Measurements from ENCODE around the gene E2F1. TPM values are rescaled to one million over a fixed set of nuclear protein-coding genes. Genes with fewer than 3 reads are reported as not detected.

Gene E2F1
- total and polyA plus RNA-seq, 2 donors (not counting 3 experiments of a cell fraction or from before 2014, with no cell fraction given): 20.7 to 29.6 TPM

DNA sequence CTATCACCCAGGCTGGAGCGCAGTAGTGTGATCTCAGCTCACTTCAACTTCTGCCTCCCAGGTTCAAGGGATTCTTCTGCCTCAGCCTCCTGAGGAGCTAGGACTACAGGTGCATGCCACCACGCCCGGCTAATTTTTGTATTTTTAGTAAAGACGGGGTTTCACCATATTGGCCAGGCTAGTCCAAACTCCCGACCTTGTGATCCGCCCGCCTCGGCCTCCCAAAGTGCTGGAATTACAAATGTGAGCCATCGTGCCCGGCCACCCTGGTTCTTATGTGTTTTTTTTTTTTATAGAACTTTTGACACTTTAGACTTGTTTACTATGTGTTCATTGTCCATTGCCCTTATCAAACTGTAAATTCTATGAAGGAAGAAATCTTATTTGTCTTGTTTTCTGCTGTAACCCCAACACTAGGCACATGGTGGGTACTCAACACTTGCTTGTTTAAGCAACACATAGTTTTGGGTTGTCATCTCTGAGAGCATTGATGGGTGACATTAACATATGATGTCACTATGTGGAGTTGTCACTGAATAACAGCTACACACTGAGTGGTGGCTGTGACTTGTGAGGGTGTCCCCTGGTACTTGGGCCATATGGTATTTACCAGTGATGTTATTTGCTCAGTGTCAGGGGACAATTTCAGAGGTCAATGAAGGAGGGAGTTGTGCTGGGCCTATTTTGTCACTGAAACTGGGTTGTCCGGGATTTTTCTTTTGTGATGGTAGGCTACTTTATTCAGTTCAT, 35.4 kb upstream of the E2F1 start:
- Histone ChIP-seq H2AFZ (ENCODE audit: low read depth, low read length) (no peak overlapping the region), H3K4me3 (replicated peaks in 1 of 3; ENCODE audit: insufficient read depth in 1 of 3, low read depth in 1 of 3, low read length in 3 of 3) (no peak overlapping the region), H3K4me2 (ENCODE audit: insufficient read depth, low read length) (no peak overlapping the region), H3K27ac (ENCODE audit: insufficient read depth, low read depth, low read length) (no peak overlapping the region), H3K27me3 (ENCODE audit: control insufficient read depth in 2 of 2, insufficient read depth in 2 of 2, low read length in 2 of 2) (no peaks in the 10 kb centered on the region), H3K9me3 (replicated peaks; ENCODE audit: control insufficient read depth, insufficient read depth, low read length) (no peaks in the 10 kb centered on the region), H3K9ac (replicated peaks; ENCODE audit: extremely low read depth, insufficient read depth, low read length) (no peak overlapping the region), H3K4me1 (ENCODE audit: control insufficient read depth, extremely low read depth, insufficient read depth, low read length) (peaks cover 2% of the 10 kb centered on the region), H3K36me3 (ENCODE audit: control insufficient read depth in 2 of 2, extremely low read depth in 1 of 2, insufficient read depth in 2 of 2, low read length in 2 of 2) (no peaks in the 10 kb centered on the region), H3K79me2 (ENCODE audit: control insufficient read depth, insufficient read depth, low read length) (no peaks in the 10 kb centered on the region), H3K9me1 (replicated peaks; ENCODE audit: control insufficient read depth, extremely low read depth, insufficient read depth, low read length) (no peaks in the 10 kb centered on the region), H4K20me1 (replicated peaks; ENCODE audit: control insufficient read depth, extremely low read depth, insufficient read depth, low read length) (no peaks in the 10 kb centered on the region)
- CTCF ChIA-PET: interaction anchor here (1.5 to 2.5 kb wide), 2 partner anchors 11 to 54 kb away, joined by 4 to 9 read pairs; partner anchors contain the start of gene ZNF341
- intact Hi-C loops (cut with micrococcal nuclease): no loop called here
- DNase-seq (ENCODE audit: low read depth, low spot score) (no peak), FAIRE-seq (no peak)
- POLR2A ChIA-PET: no interaction called here
- BruUV-seq (replicated peaks): no TSS peak
- dilution Hi-C loops (cut with MboI; ENCODE audit: extremely low pct_ligation_motif_present, low sequenced_read_pairs): no loop called here
- no peak for TF ChIP-seq CTCF (IDR thresholded peaks at IDR 0.05; ENCODE audit: extremely low read depth in 1 of 2, insufficient read depth in 1 of 2, low read depth in 1 of 2, low read length in 2 of 2)
- TF ChIP-seq POLR2AphosphoS5 (IDR thresholded peaks at IDR 0.05; ENCODE audit: insufficient read depth, low read depth, low read length): no peak
- TF ChIP-seq, protein P1, sequence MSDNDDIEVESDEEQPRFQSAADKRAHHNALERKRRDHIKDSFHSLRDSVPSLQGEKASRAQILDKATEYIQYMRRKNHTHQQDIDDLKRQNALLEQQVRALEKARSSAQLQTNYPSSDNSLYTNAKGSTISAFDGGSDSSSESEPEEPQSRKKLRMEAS (IDR thresholded peaks at IDR 0.05; ENCODE audit: insufficient read depth, insufficient read length): no peak
- no peak for TF ChIP-seq MYC (IDR thresholded peaks at IDR 0.05; ENCODE audit: low read depth, low read length)
- TF ChIP-seq EZH2 (IDR thresholded peaks at IDR 0.05; ENCODE audit: borderline replicate concordance, low read depth, low read length, severe bottlenecking): no peak
- TF ChIP-seq GATA2 (IDR thresholded peaks at IDR 0.05; ENCODE audit: insufficient read depth, insufficient read length, low read depth, low read length): no peak
- no peak for TF ChIP-seq JUN (IDR thresholded peaks at IDR 0.05; ENCODE audit: borderline replicate concordance, insufficient read depth, insufficient read length, low read depth)
- TF ChIP-seq FOS (IDR thresholded peaks at IDR 0.05; ENCODE audit: borderline replicate concordance, insufficient read depth, low read length): no peak
- no peak for TF ChIP-seq POLR2A (IDR thresholded peaks at IDR 0.05; ENCODE audit: low read depth, low read length)
